ENCODE data around the gene UXS1.
"Not testable (repeated sequence)": the region's sequence is repeated elsewhere in the genome, so short reads cannot be mapped to it uniquely, and the experiment has no call there.

Gene UXS1

GRCh38 chr2:106193977-106194778 lies at the start of gene UXS1:
Gene UXS1, minus strand, starts transcription at chr2:106194301. Its CDS starts 60 bp downstream, at chr2:106194241.
- peak; percentile 90 to 98 (median 96) for DNase-seq (ENCODE audit: low read depth in 4 of 4, low spot score in 1 of 4)

GRCh38 chr2:106239491-106239890 lies 45.4 kb upstream of the UXS1 start:
- not testable (repeated sequence) for DNase-seq (ENCODE audit: low read depth in 4 of 4, low spot score in 1 of 4)

GRCh38 chr2:106235392-106235791 lies 41.3 kb upstream of the UXS1 start:
- not testable (repeated sequence) for DNase-seq (ENCODE audit: low read depth in 4 of 4, low spot score in 1 of 4)

GRCh38 chr2:106233350-106233706 lies 39.2 kb upstream of the UXS1 start:
- no peak for DNase-seq (ENCODE audit: low read depth in 4 of 4, low spot score in 1 of 4)

- DNase-seq (ENCODE audit: low read depth in 4 of 4, low spot score in 1 of 4): no peak
Measured at GRCh38 chr2:106232638-106233349, 38.7 kb upstream of the UXS1 start.

- DNase-seq (ENCODE audit: low read depth in 4 of 4, low spot score in 1 of 4): no peak
Measured at GRCh38 chr2:106223347-106223746, 29.2 kb upstream of the UXS1 start.

- not testable (repeated sequence) for DNase-seq (ENCODE audit: low read depth in 4 of 4, low spot score in 1 of 4)
Measured at GRCh38 chr2:106222057-106222456, 28.0 kb upstream of the UXS1 start.

- DNase-seq (ENCODE audit: low read depth in 4 of 4, low spot score in 1 of 4): no peak
Measured at GRCh38 chr2:106219813-106220212, 25.7 kb upstream of the UXS1 start.

- not testable (repeated sequence) for DNase-seq (ENCODE audit: low read depth in 4 of 4, low spot score in 1 of 4)
Measured at GRCh38 chr2:106219157-106219556, 25.1 kb upstream of the UXS1 start.

- no peak for DNase-seq (ENCODE audit: low read depth in 4 of 4, low spot score in 1 of 4)
Measured at GRCh38 chr2:106208874-106209273, 14.8 kb upstream of the UXS1 start.

- DNase-seq (ENCODE audit: low read depth in 4 of 4, low spot score in 1 of 4): no peak
Measured at GRCh38 chr2:106208399-106208798, 14.3 kb upstream of the UXS1 start.

- DNase-seq (ENCODE audit: low read depth in 4 of 4, low spot score in 1 of 4): no peak
Measured at GRCh38 chr2:106207246-106207645, 13.1 kb upstream of the UXS1 start.

GRCh38 chr2:106205488-106205887 lies 11.4 kb upstream of the UXS1 start:
- DNase-seq (ENCODE audit: low read depth in 4 of 4, low spot score in 1 of 4): no peak

- DNase-seq (ENCODE audit: low read depth in 4 of 4, low spot score in 1 of 4): not testable (repeated sequence)
Measured at GRCh38 chr2:106204551-106204950, 10.4 kb upstream of the UXS1 start.

GRCh38 chr2:106201661-106202060 lies 7.6 kb upstream of the UXS1 start:
- DNase-seq (ENCODE audit: low read depth in 4 of 4, low spot score in 1 of 4): no peak

- no peak for DNase-seq (ENCODE audit: low read depth in 4 of 4, low spot score in 1 of 4)
Measured at GRCh38 chr2:106197878-106198277, 3.8 kb upstream of the UXS1 start.

- DNase-seq (ENCODE audit: low read depth in 4 of 4, low spot score in 1 of 4): no peak
Measured at GRCh38 chr2:106195981-106196380, 1.9 kb upstream of the UXS1 start.

GRCh38 chr2:106195456-106195855 lies 1.4 kb upstream of the UXS1 start:
- DNase-seq (ENCODE audit: low read depth in 4 of 4, low spot score in 1 of 4): no peak

GRCh38 chr2:106193690-106193976 lies 468 bp downstream of the UXS1 start:
- DNase-seq (ENCODE audit: low read depth in 4 of 4, low spot score in 1 of 4): no peak

- peak in 3 of 4 experiments; percentile 27 to 46 (median 30) for DNase-seq (ENCODE audit: low read depth in 4 of 4, low spot score in 1 of 4)
Measured at GRCh38 chr2:106192752-106193689, 1.1 kb downstream of the UXS1 start.

GRCh38 chr2:106191511-106192016 lies 2.5 kb downstream of the UXS1 start:
- DNase-seq (ENCODE audit: low read depth in 4 of 4, low spot score in 1 of 4): no peak

All from stimulated activated CD4-positive, alpha-beta T cell treated with anti-CD3 and anti-CD28 coated beads, Interleukin-1b, Interleukin-23, amount 100 ng/mL, for 24 hours (primary cell).